GM19452 (cell line): Measurements from ENCODE around the gene TLK2.
"Not testable (repeated sequence)": the region's sequence is repeated elsewhere in the genome, so short reads cannot be mapped to it uniquely, and the experiment has no call there.

Source experiments
- ATAC-seq: cut with Tn5 transposase; IDR thresholded peaks from one replicate; pipeline ENCODE4 v1.9.1; 2021; ENCODE audit not compliant: unreplicated experiment

The TLK2 gene

GRCh38 chr17:62482553-62482952 is 3.9 kb downstream of the TLK2 start:
- not testable (repeated sequence) for ATAC-seq

DNA sequence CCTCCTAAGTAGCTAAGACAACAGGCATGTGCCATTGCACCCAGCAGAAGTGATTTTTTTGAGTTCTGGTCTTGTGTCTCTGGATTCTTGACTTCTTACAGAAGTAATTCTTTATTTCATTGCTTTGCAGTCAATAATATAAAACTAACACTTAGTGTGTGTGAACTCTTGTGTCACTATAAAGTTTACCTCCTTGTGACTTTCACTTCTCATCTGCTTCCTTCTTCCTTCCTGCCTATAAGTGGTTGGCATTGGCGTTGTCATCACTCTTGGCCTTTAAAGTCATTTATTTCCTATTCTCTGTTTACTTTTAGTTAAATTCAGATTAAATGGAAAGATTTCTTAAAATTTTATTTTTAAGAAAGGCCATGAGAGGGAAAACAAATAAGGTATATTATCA is 12.4 kb downstream of the TLK2 start:
- ATAC-seq: not testable (repeated sequence)

- not testable (repeated sequence) for ATAC-seq
Observed at GRCh38 chr17:62493049-62493655, 14.5 kb downstream of the TLK2 start.

DNA sequence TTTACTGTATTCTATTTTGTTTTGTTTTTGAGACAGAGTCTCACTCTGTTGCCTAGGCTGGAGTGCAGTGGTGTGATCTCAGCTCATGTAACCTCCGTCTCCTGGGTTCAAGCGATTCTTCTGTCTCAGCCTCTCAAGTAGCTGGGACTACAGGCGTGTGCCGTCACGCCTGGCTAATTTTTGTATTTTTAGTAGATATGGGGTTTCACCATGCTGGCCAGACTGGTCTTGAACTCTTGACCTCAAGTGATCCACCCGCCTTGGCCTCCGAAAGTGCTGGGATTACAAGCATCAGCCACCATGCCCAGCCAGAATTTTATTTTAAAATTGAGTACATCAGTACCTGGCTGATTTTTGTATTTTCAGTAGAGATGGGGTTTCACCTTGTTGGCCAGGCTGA is 15.4 kb downstream of the TLK2 start:
- not testable (repeated sequence) for ATAC-seq

DNA sequence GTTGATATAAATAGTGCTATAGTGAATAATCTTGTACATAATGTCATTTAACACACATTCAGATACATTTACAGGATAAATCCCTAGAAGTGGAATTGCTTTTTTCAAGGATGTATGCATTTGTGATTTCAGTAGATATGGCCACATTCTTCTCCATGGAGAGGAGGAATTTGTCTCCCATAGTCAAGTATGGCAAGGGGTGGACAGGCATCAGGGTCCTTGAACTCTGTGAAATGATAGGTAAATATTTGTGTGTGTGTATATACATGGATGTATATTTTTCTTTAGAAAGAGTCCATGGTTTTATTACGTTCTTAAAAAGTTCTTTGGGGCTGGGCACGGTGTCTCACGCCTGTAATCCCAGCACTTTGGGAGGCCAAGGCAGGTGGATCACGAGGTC is 17.7 kb downstream of the TLK2 start:
- ATAC-seq: not testable (repeated sequence)

DNA sequence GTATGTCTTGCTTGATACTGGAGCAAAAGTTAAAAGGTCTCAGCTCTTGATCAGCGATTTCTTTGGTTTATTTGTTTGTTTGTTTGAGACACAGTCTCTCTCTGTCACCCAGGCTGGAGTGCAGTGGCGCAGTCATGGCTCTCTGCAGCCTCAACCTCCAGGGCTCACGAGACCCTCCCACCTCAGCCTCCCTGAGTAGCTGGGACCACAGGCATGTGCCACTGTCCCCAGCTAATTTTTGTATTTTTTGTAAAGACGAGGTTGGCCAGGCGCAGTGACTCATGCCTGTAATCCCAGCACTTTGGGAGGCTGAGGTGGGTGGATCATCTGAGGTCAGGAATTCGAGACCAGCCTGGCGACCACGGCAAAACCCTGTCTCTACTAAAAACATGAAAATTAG is 20.2 kb downstream of the TLK2 start:
- not testable (repeated sequence) for ATAC-seq

DNA sequence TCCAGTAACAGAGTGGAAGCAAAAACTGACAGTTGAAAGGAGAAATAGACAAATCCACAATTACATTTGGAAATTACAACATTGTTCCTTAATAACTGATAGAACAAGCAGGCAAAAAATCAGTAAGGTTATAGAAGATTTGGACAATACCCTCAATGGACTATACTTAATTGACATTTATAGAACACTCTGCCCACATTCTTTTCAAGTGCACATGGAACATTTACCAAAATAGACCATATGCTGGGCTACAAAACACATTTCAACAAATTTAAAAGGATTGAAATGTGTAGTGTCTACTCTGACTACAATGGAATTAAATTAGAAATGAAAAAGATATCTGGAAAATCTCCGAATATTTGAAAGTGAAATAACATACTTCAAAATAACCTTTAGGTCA is 21.8 kb downstream of the TLK2 start:
- ATAC-seq: not testable (repeated sequence)

GRCh38 chr17:62504857-62505256 is 26.2 kb downstream of the TLK2 start:
- not testable (repeated sequence) for ATAC-seq

GRCh38 chr17:62507191-62507836 is 28.7 kb downstream of the TLK2 start:
- ATAC-seq: not testable (repeated sequence)

DNA sequence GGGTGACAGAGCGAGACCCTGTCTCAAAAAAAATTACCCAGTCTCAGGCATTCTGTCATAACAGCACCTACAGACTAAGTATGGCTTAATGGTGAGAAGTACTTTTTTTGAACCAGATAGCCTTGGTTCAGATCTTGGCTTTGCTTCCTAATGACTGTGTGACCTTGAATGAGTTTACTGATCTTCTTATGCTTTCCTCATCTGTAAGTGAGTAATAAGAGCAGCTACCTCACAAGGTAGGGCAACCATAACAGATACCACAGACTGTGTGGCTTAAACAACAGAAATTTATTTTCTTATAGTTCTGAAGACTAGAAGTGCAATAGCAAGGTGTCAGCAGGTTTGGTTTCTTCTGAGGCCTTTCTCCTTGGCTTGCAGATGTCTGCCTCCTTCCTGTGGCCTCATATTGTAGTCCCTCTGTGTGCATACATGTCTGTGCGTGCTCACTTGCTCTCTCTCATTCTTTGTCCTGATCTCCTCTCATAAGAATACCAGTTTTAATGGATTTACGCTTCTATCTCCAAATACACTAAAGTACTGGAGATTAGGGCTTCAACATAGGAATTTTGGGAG is 31.7 kb downstream of the TLK2 start:
- ATAC-seq: not testable (repeated sequence)

- ATAC-seq: not testable (repeated sequence)
Observed at GRCh38 chr17:62511014-62511413, 32.4 kb downstream of the TLK2 start.

GRCh38 chr17:62516376-62516775 is 37.8 kb downstream of the TLK2 start:
- not testable (repeated sequence) for ATAC-seq

DNA sequence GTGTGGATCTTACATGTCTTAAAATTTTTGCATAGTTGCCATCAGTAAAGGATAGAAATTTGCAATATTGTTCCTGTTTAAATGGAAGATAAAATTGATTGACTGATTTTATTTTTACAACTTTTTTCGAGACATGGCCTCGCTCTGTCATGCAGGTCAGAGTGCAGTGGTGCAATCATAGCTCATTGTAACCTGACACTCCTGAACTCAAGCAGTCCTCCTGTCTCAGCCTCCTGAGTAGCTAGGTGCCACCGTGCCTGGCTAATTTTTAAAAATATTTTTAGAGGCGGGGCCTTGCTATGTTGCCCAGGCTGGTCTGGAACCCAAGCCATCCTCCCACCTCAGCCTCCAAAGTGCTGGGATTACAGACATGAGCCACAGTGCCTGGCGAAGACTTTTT is 42.7 kb downstream of the TLK2 start:
- ATAC-seq: not testable (repeated sequence)

- ATAC-seq: not testable (repeated sequence)
Observed at GRCh38 chr17:62524077-62524476, 45.5 kb downstream of the TLK2 start.

- not testable (repeated sequence) for ATAC-seq
Observed at GRCh38 chr17:62525317-62525716, 46.7 kb downstream of the TLK2 start.

DNA sequence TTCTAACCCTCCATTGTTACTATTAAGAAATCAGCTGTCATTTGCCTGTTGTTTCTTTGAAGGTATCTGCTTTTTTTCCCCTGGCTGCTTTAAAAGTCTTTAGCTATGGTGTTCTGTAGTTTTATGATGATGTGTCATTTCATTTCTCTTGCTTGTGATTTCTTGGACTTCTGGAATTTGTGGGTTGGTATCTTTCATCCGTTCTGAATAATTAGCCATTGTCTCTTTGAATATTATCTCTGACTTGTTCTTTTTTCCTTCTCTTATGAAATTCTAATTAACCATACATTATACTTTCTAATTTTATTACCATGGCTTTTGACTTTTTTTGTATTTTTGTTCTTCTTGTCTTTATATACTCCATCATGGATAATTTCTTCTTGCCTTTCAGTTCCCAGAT is 52.3 kb downstream of the TLK2 start:
- ATAC-seq: not testable (repeated sequence)

DNA sequence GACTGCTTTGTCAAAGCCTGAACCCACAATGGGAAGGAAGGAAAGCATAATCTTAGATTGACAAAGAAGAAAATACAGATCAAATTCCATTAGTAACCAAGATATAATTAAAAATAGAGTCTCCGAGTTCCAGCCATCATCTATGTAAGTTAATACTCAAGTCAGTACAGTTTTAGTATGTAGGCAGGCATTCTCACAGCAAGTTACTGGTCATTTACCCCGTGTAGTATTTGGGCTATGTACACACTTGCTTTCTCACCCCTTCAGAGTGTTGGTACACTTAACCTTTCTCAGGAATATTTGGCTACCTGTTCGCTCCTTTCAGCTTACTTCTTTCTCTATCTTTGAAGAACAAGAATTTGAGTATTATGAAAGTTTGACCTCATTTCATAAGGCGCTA is 57.9 kb downstream of the TLK2 start:
- ATAC-seq: not testable (repeated sequence)

DNA sequence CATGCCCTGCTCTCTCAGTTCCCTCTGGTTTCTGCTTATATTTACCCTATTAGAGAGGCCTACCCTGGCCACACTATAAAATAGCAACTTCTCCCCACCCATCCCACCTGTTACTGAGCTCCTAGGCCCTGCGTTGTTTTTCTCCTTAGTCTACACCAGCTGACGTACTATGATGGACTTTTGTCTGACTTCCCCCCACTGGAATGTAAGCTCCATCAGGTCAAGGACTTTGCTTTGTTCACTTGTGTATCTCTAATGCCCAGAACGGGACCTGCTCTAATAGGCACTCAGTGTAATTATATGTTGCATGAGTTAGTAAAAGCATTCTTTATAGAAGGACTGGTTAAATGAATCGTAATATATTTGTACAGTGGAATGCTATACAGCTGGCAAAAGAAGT is 62.4 kb downstream of the TLK2 start:
- ATAC-seq: not testable (repeated sequence)

GRCh38 chr17:62543278-62543775 is 64.7 kb downstream of the TLK2 start:
- not testable (repeated sequence) for ATAC-seq

GRCh38 chr17:62546066-62546465 is 67.4 kb downstream of the TLK2 start:
- not testable (repeated sequence) for ATAC-seq

DNA sequence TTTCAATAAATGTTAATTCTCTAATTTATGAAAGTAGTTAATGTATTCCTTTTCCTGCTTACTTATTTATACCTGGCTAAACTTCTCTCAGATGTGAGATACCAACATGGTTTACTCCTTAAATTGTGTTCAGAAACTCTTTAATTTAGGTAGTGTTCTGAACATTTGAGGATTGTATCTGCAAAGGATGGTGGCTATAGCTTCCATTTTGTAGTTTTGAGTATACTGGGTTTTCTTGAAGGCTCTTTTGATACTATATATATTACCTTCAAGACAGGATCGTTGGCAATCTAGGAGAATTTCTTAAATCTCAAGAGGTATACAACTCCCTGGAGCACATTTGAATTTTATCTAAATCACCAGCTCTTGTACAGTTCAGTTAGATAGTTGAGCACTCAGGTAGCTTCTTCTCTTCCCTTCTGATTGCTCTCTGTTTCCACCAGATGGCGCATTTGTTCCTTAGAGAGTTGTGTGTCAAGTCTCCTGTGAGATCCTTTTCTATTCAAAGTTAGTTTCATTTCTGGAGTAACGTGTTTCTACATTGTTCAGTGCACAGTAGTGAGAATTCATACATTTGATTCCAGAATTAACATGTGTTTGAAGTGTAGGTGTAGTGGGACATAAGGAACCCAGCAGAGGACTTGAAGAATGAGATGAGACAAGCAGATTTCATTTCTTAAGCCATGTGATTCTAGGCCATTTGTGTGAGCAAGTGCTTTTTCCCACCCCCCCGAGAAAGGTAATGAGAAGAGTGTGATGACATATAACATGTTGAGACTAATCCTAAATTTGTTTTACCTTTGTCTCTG is 74.4 kb downstream of the TLK2 start:
- peak; percentile 74 for ATAC-seq
